BLaER1 (cell line): Measurements from ENCODE around the gene SEMA3B.
"Not testable (repeated sequence)": the region's sequence is repeated elsewhere in the genome, so short reads cannot be mapped to it uniquely, and the experiment has no call there.

ENCODE experiments used
- H3K27ac ChIP-seq: shearing (Covaris generic); formaldehyde crosslinking; 2 replicates; pipeline ENCODE4 v1.8.1; 2022
- H3K27me3 ChIP-seq: shearing (Covaris generic); formaldehyde crosslinking; 2 replicates; pipeline ENCODE4 v1.8.1; 2022
- H3K36me3 ChIP-seq: shearing (Covaris generic); formaldehyde crosslinking; 2 replicates; pipeline ENCODE4 v1.8.1; 2022
- H3K4me1 ChIP-seq: shearing (Covaris generic); formaldehyde crosslinking; 2 replicates; pipeline ENCODE4 v1.8.1; 2022
- H3K4me2 ChIP-seq: shearing (Covaris generic); formaldehyde crosslinking; 2 replicates; pipeline ENCODE4 v1.8.1; 2022
- H3K4me3 ChIP-seq: shearing (Covaris generic); formaldehyde crosslinking; 2 replicates; pipeline ENCODE4 v1.8.1; 2022
- H3K9ac ChIP-seq: shearing (Covaris generic); formaldehyde crosslinking; 2 replicates; pipeline ENCODE4 v1.8.1; 2022
- H3K9me3 ChIP-seq: shearing (Covaris generic); formaldehyde crosslinking; 2 replicates; pipeline ENCODE4 v1.8.1; 2022
- H4K20me1 ChIP-seq: shearing (Covaris generic); formaldehyde crosslinking; 2 replicates; pipeline ENCODE4 v1.8.1; 2022
- Cebpa-rat ChIP-seq: shearing (Covaris generic); IDR thresholded peaks from 2 replicates; pipeline ENCODE4 v1.8.1; 2022

SEMA3B gene

GRCh38 chr3:50256978-50257890, 11.7 kb upstream of the SEMA3B start:
- no peaks in the 10 kb centered on the region for H3K27me3 ChIP-seq
- H3K9ac ChIP-seq: no peak overlapping the region; the same call in 1 of the 2 replicates
- H3K27ac ChIP-seq: no peak overlapping the region
- no peaks in the 10 kb centered on the region for H3K9me3 ChIP-seq
- H3K36me3 ChIP-seq: peaks cover 73% of the 10 kb centered on the region
- peaks cover 50% of the 10 kb centered on the region for H3K4me1 ChIP-seq
- no peak overlapping the region for H3K4me2 ChIP-seq
- H3K4me3 ChIP-seq: no peak overlapping the region
- TF ChIP-seq Cebpa-rat: no peak
- peaks cover 66% of the 10 kb centered on the region for H4K20me1 ChIP-seq

GRCh38 chr3:50258029-50258680, 10.8 kb upstream of the SEMA3B start:
- no peaks in the 10 kb centered on the region for H3K27me3 ChIP-seq
- H3K4me2 ChIP-seq: peak overlapping the region; percentile 24; the same call in 1 of the 2 replicates
- H3K27ac ChIP-seq: peak overlapping the region; percentile 26; the same call in 1 of the 2 replicates
- H3K4me3 ChIP-seq: no peak overlapping the region
- H3K9me3 ChIP-seq: no peaks in the 10 kb centered on the region
- peaks cover 69% of the 10 kb centered on the region for H3K36me3 ChIP-seq
- peak overlapping the region; percentile 31; the same call in 1 of the 2 replicates for H3K9ac ChIP-seq
- no peak for TF ChIP-seq Cebpa-rat
- peaks cover 59% of the 10 kb centered on the region for H3K4me1 ChIP-seq
- peaks cover 57% of the 10 kb centered on the region for H4K20me1 ChIP-seq

- Histone ChIP-seq H3K27ac (no peak overlapping the region), H3K4me3 (no peak overlapping the region), H3K9ac (peak overlapping the region; percentile 31; the same call in 1 of the 2 replicates), H3K36me3 (peaks cover 61% of the 10 kb centered on the region), H3K27me3 (no peaks in the 10 kb centered on the region), H3K4me2 (no peak overlapping the region), H4K20me1 (peaks cover 49% of the 10 kb centered on the region), H3K4me1 (peaks cover 64% of the 10 kb centered on the region), H3K9me3 (no peaks in the 10 kb centered on the region)
- TF ChIP-seq Cebpa-rat: no peak
These were observed 10.0 kb upstream of the SEMA3B start for GRCh38 chr3:50258979-50259378.

- Histone ChIP-seq H3K9me3 (no peaks in the 10 kb centered on the region), H3K27ac (peak overlapping the region; percentile 97), H3K9ac (peak overlapping the region; percentile 96), H3K4me1 (peaks cover 64% of the 10 kb centered on the region), H3K4me3 (peak overlapping the region; percentile 75), H3K4me2 (peak overlapping the region; percentile 99), H3K36me3 (peaks cover 55% of the 10 kb centered on the region), H4K20me1 (peaks cover 43% of the 10 kb centered on the region), H3K27me3 (no peaks in the 10 kb centered on the region)
- TF ChIP-seq Cebpa-rat: no peak
These were observed 9.4 kb upstream of the SEMA3B start for GRCh38 chr3:50259432-50260026.

- peak overlapping the region; percentile 97 for H3K27ac ChIP-seq
- H3K4me2 ChIP-seq: peak overlapping the region; percentile 99
- peaks cover 48% of the 10 kb centered on the region for H3K36me3 ChIP-seq
- H3K27me3 ChIP-seq: no peaks in the 10 kb centered on the region
- H3K4me1 ChIP-seq: peaks cover 63% of the 10 kb centered on the region
- no peak for TF ChIP-seq Cebpa-rat
- H3K9me3 ChIP-seq: no peaks in the 10 kb centered on the region
- peak overlapping the region; percentile 75 for H3K4me3 ChIP-seq
- H4K20me1 ChIP-seq: peaks cover 36% of the 10 kb centered on the region
- peak overlapping the region; percentile 96 for H3K9ac ChIP-seq
These were observed 8.7 kb upstream of the SEMA3B start for GRCh38 chr3:50260027-50260941.

- H3K9me3 ChIP-seq: no peaks in the 10 kb centered on the region
- H3K27ac ChIP-seq: peak overlapping the region; percentile 97
- peak overlapping the region; percentile 75 for H3K4me3 ChIP-seq
These were observed 8.0 kb upstream of the SEMA3B start for GRCh38 chr3:50260942-50261441.

GRCh38 chr3:50261505-50261904, 7.4 kb upstream of the SEMA3B start:
- no peak for TF ChIP-seq Cebpa-rat
- H4K20me1 ChIP-seq: peaks cover 26% of the 10 kb centered on the region
- peak overlapping the region; percentile 75 for H3K4me3 ChIP-seq
- no peaks in the 10 kb centered on the region for H3K9me3 ChIP-seq
- H3K27ac ChIP-seq: peak overlapping the region; percentile 97
- peaks cover 68% of the 10 kb centered on the region for H3K4me1 ChIP-seq
- peaks cover 36% of the 10 kb centered on the region for H3K36me3 ChIP-seq
- peak overlapping the region; percentile 99 for H3K4me2 ChIP-seq
- peak overlapping the region; percentile 96 for H3K9ac ChIP-seq
- peaks cover 7% of the 10 kb centered on the region for H3K27me3 ChIP-seq

More at GRCh38 chr3:50260942-50261441, 8.0 kb upstream of the SEMA3B start:
- Histone ChIP-seq H3K27me3 (peaks cover 2% of the 10 kb centered on the region), H4K20me1 (peaks cover 30% of the 10 kb centered on the region), H3K4me2 (peak overlapping the region; percentile 99), H3K4me1 (peaks cover 66% of the 10 kb centered on the region), H3K9ac (peak overlapping the region; percentile 96), H3K36me3 (peaks cover 41% of the 10 kb centered on the region)
- no peak for TF ChIP-seq Cebpa-rat

GRCh38 chr3:50262200-50262599, 6.7 kb upstream of the SEMA3B start:
- H3K4me3 ChIP-seq, H3K9me3 ChIP-seq: not testable (repeated sequence)
- H3K4me2 ChIP-seq: peak overlapping the region; percentile 99
- peak overlapping the region; percentile 96; the same call in 1 of the 2 replicates for H3K9ac ChIP-seq
- H3K27me3 ChIP-seq: peaks cover 14% of the 10 kb centered on the region
- peaks cover 29% of the 10 kb centered on the region for H3K36me3 ChIP-seq
- H3K27ac ChIP-seq: peak overlapping the region; percentile 97; the same call in 1 of the 2 replicates
- peaks cover 19% of the 10 kb centered on the region; the same call in 1 of the 2 replicates for H4K20me1 ChIP-seq
- peaks cover 75% of the 10 kb centered on the region for H3K4me1 ChIP-seq
